ENCODE measurements around the gene BLMH. TPM values are rescaled to one million over a fixed set of nuclear protein-coding genes. Genes with fewer than 3 reads are reported as not detected.
"Not testable (repeated sequence)": the region's sequence is repeated elsewhere in the genome, so short reads cannot be mapped to it uniquely, and the experiment has no call there.

Gene BLMH
- total RNA-seq, 1 experiment from 2014 or later: 94.3 TPM

DNA sequence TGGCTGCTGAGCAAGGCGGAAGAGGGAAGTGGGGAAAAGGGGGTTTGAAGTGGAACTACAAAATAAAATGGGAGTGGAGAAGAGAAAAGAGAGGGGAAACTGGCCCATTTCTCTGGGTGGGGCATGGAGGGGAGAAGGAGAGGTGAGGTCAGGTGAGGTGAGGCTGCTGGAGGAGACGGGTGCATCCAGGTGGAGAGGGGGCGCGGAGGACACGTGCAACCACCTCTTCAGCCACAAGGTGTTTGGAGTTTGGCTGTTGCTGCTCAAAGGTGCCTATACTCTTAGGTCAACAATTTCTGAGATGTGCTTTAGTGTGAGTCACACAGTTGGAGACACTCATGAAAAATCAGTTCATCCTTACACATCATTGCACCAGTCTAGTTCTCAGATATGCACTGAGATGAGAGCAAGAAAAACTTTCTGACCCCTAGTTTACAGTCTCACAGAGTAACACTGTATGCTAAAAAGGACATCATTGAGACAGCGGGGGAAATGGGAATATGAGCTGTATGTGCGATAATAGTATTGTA is 61.1 kb downstream of the BLMH start:
- no peaks in the 10 kb centered on the region for H3K9me3 ChIP-seq (ENCODE audit: low read depth, low read length, poor library complexity, severe bottlenecking)
- no peak for TF ChIP-seq EZH2 (IDR thresholded peaks at IDR 0.05; ENCODE audit: borderline replicate concordance, low read depth, low read length, poor library complexity, severe bottlenecking)
- TF ChIP-seq, protein P1, sequence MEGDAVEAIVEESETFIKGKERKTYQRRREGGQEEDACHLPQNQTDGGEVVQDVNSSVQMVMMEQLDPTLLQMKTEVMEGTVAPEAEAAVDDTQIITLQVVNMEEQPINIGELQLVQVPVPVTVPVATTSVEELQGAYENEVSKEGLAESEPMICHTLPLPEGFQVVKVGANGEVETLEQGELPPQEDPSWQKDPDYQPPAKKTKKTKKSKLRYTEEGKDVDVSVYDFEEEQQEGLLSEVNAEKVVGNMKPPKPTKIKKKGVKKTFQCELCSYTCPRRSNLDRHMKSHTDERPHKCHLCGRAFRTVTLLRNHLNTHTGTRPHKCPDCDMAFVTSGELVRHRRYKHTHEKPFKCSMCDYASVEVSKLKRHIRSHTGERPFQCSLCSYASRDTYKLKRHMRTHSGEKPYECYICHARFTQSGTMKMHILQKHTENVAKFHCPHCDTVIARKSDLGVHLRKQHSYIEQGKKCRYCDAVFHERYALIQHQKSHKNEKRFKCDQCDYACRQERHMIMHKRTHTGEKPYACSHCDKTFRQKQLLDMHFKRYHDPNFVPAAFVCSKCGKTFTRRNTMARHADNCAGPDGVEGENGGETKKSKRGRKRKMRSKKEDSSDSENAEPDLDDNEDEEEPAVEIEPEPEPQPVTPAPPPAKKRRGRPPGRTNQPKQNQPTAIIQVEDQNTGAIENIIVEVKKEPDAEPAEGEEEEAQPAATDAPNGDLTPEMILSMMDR (conservative IDR thresholded peaks at IDR 0.05; ENCODE audit: low read depth, low read length): no peak
- no peak overlapping the region for H3K27ac ChIP-seq (ENCODE audit: low read depth, low read length, poor library complexity, severe bottlenecking)
- no peaks in the 10 kb centered on the region for H3K36me3 ChIP-seq (ENCODE audit: insufficient read depth, low read length, poor library complexity, severe bottlenecking)
- no peak overlapping the region for H3K4me3 ChIP-seq (ENCODE audit: low read depth, low read length, poor library complexity, severe bottlenecking)
- intact Hi-C loops (cut with micrococcal nuclease; ENCODE audit: unreplicated experiment): no loop called here
- H3K27me3 ChIP-seq (replicated peaks; ENCODE audit: insufficient read depth, low read depth, low read length, poor library complexity): peaks cover 39% of the 10 kb centered on the region
- POLR2A ChIA-PET (ENCODE audit: low non-redundant PET): no interaction called here
- CTCF ChIA-PET: no interaction called here
- peaks cover 6% of the 10 kb centered on the region for H3K4me1 ChIP-seq (ENCODE audit: insufficient read depth, low read length, poor library complexity, severe bottlenecking)
- DNase-seq (ENCODE audit: low spot score): no peak
- BruUV-seq (replicated peaks): no TSS peak

- H3K4me3 ChIP-seq (ENCODE audit: low read depth, low read length, poor library complexity, severe bottlenecking); H3K36me3 ChIP-seq (ENCODE audit: insufficient read depth, low read length, poor library complexity, severe bottlenecking); POLR2A ChIA-PET (ENCODE audit: low non-redundant PET); H3K9me3 ChIP-seq (ENCODE audit: low read depth, low read length, poor library complexity, severe bottlenecking); CTCF ChIA-PET; H3K27ac ChIP-seq (ENCODE audit: low read depth, low read length, poor library complexity, severe bottlenecking); BruUV-seq (replicated peaks); H3K4me1 ChIP-seq (ENCODE audit: insufficient read depth, low read length, poor library complexity, severe bottlenecking); intact Hi-C loops (cut with micrococcal nuclease; ENCODE audit: unreplicated experiment); DNase-seq (ENCODE audit: low spot score): not testable (repeated sequence)
- H3K27me3 ChIP-seq (replicated peaks; ENCODE audit: insufficient read depth, low read depth, low read length, poor library complexity): peaks cover 33% of the 10 kb centered on the region
Observed at GRCh38 chr17:30230009-30230408, 61.7 kb downstream of the BLMH start.

DNA sequence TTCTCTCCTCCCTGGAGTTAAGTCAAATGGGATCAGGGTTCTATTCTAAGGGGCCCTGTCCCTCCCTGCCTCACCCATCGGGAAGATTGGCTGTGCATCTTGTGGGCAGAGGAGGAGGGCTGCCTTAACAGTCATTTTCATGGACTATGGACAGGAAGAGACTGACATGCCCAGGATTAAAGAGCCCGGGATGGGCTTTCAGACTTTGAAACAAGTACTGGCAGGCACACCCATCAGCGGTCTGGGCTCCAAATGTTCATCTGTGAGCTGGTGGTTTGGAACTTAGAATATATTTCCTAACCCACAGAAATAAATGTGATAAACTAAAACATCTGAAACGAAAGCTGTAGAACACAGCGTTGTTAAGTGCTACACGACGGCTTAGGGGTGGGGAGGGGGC is 62.7 kb downstream of the BLMH start:
- H3K27ac ChIP-seq (ENCODE audit: low read depth, low read length, poor library complexity, severe bottlenecking): no peak overlapping the region
- no peaks in the 10 kb centered on the region for H3K9me3 ChIP-seq (ENCODE audit: low read depth, low read length, poor library complexity, severe bottlenecking)
- peaks cover 23% of the 10 kb centered on the region for H3K27me3 ChIP-seq (replicated peaks; ENCODE audit: insufficient read depth, low read depth, low read length, poor library complexity)
- H3K36me3 ChIP-seq (ENCODE audit: insufficient read depth, low read length, poor library complexity, severe bottlenecking): no peaks in the 10 kb centered on the region
- TF ChIP-seq, protein P1 (conservative IDR thresholded peaks at IDR 0.05; ENCODE audit: low read depth, low read length): no peak
- no peak for TF ChIP-seq EZH2 (IDR thresholded peaks at IDR 0.05; ENCODE audit: borderline replicate concordance, low read depth, low read length, poor library complexity, severe bottlenecking)
- no TSS peak for BruUV-seq (replicated peaks)
- intact Hi-C loops (cut with micrococcal nuclease; ENCODE audit: unreplicated experiment): no loop called here
- POLR2A ChIA-PET (ENCODE audit: low non-redundant PET): interaction anchor here (0.6 kb wide), 2 partner anchors 112 to 421 kb away, joined by 3 to 11 read pairs; no protein-coding TSS in a partner anchor
- DNase-seq (ENCODE audit: low spot score): no peak
- H3K4me1 ChIP-seq (ENCODE audit: insufficient read depth, low read length, poor library complexity, severe bottlenecking): no peaks in the 10 kb centered on the region
- CTCF ChIA-PET: no interaction called here
- H3K4me3 ChIP-seq (ENCODE audit: low read depth, low read length, poor library complexity, severe bottlenecking): no peak overlapping the region

DNA sequence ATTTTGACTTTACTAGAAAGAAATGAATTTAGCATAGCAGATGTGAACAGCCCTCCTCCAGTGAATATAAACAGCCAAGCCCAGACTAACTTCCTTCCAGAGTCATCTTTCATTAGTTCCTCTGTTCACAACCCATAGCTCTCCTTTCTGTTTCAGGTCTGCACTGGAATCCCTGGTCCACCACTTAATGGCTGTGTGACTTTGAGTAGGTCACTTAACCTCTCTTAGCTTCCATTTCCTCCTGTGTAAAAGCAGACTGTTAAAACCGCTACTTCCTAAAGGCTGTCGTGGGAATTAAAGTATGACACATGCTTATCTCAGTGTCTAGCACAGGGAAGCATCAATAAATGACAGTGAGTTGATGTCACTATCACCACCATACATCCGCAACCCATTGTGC is 63.7 kb downstream of the BLMH start:
- POLR2A ChIA-PET (ENCODE audit: low non-redundant PET): no interaction called here
- Histone ChIP-seq H3K4me3 (ENCODE audit: low read depth, low read length, poor library complexity, severe bottlenecking) (no peak overlapping the region), H3K4me1 (ENCODE audit: insufficient read depth, low read length, poor library complexity, severe bottlenecking) (no peaks in the 10 kb centered on the region), H3K9me3 (ENCODE audit: low read depth, low read length, poor library complexity, severe bottlenecking) (no peaks in the 10 kb centered on the region), H3K27me3 (replicated peaks; ENCODE audit: insufficient read depth, low read depth, low read length, poor library complexity) (peaks cover 14% of the 10 kb centered on the region), H3K27ac (ENCODE audit: low read depth, low read length, poor library complexity, severe bottlenecking) (no peak overlapping the region), H3K36me3 (ENCODE audit: insufficient read depth, low read length, poor library complexity, severe bottlenecking) (no peaks in the 10 kb centered on the region)
- BruUV-seq (replicated peaks): no TSS peak
- TF ChIP-seq, protein P1 (conservative IDR thresholded peaks at IDR 0.05; ENCODE audit: low read depth, low read length): no peak
- no peak for TF ChIP-seq EZH2 (IDR thresholded peaks at IDR 0.05; ENCODE audit: borderline replicate concordance, low read depth, low read length, poor library complexity, severe bottlenecking)
- DNase-seq (ENCODE audit: low spot score): no peak
- intact Hi-C loops (cut with micrococcal nuclease; ENCODE audit: unreplicated experiment): no loop called here
- CTCF ChIA-PET: interaction anchor here (0.6 kb wide), 1 partner anchor 29 kb away, joined by 3 read pairs; no protein-coding TSS in a partner anchor

Measured in A673 (cell line).